ENCODE results near the gene RALA.

Gene RALA

GRCh38 chr7:39644170-39644569 is 20.8 kb downstream of the RALA start:
- Histone ChIP-seq H3K9ac (ENCODE audit: low read length) (no peak overlapping the region), H4K20me1 (ENCODE audit: low read depth, low read length) (peaks cover 22% of the 10 kb centered on the region), H3K9me3 (ENCODE audit: insufficient read depth, low read length) (no peaks in the 10 kb centered on the region), H3K27me3 (ENCODE audit: low read length) (no peaks in the 10 kb centered on the region), H3F3A (ENCODE audit: insufficient read depth) (no peaks in the 10 kb centered on the region), H2AFZ (ENCODE audit: low read depth, low read length, severe bottlenecking) (no peak overlapping the region), H3K4me3 (ENCODE audit: insufficient read depth, low read length, poor library complexity, severe bottlenecking) (no peak overlapping the region), H3K4me2 (ENCODE audit: low read depth, low read length, poor library complexity, severe bottlenecking) (no peak overlapping the region), H3K79me2 (ENCODE audit: insufficient read depth, low read length) (peaks cover 89% of the 10 kb centered on the region), H3K27ac (ENCODE audit: low read depth, low read length) (no peak overlapping the region), H3K9me2 (replicated peaks; ENCODE audit: insufficient read depth, low read length) (no peaks in the 10 kb centered on the region), H3K36me3 (ENCODE audit: low read length) (no peaks in the 10 kb centered on the region)
- no peak for TF ChIP-seq EZH2phosphoT487 (conservative IDR thresholded peaks at IDR 0.05; ENCODE audit: low read length)
- TF ChIP-seq CTCF (IDR thresholded peaks at IDR 0.05; ENCODE audit: insufficient read depth, low read length, poor library complexity, severe bottlenecking): no peak

- H3K9ac ChIP-seq (ENCODE audit: low read length): no peak overlapping the region
- H3K9me2 ChIP-seq (replicated peaks; ENCODE audit: insufficient read depth, low read length): no peaks in the 10 kb centered on the region
- H2AFZ ChIP-seq (ENCODE audit: low read depth, low read length, severe bottlenecking): no peak overlapping the region
- peaks cover 17% of the 10 kb centered on the region for H4K20me1 ChIP-seq (ENCODE audit: low read depth, low read length)
- H3K36me3 ChIP-seq (ENCODE audit: low read length): no peaks in the 10 kb centered on the region
- no peak overlapping the region for H3K27ac ChIP-seq (ENCODE audit: low read depth, low read length)
- H3K4me2 ChIP-seq (ENCODE audit: low read depth, low read length, poor library complexity, severe bottlenecking): no peak overlapping the region
- H3F3A ChIP-seq (ENCODE audit: insufficient read depth): no peaks in the 10 kb centered on the region
- no peaks in the 10 kb centered on the region for H3K27me3 ChIP-seq (ENCODE audit: low read length)
- H3K9me3 ChIP-seq (ENCODE audit: insufficient read depth, low read length): no peaks in the 10 kb centered on the region
- H3K4me3 ChIP-seq (ENCODE audit: insufficient read depth, low read length, poor library complexity, severe bottlenecking): no peak overlapping the region
- no peak for TF ChIP-seq EZH2phosphoT487 (conservative IDR thresholded peaks at IDR 0.05; ENCODE audit: low read length)
- TF ChIP-seq CTCF (IDR thresholded peaks at IDR 0.05; ENCODE audit: insufficient read depth, low read length, poor library complexity, severe bottlenecking): no peak
- H3K79me2 ChIP-seq (ENCODE audit: insufficient read depth, low read length): peaks cover 82% of the 10 kb centered on the region
Observed at GRCh38 chr7:39645482-39646407, 22.4 kb downstream of the RALA start.

GRCh38 chr7:39647816-39648215 is 24.4 kb downstream of the RALA start:
- Histone ChIP-seq H3K9me2 (replicated peaks; ENCODE audit: insufficient read depth, low read length) (no peaks in the 10 kb centered on the region), H3K27me3 (ENCODE audit: low read length) (no peaks in the 10 kb centered on the region), H3K36me3 (ENCODE audit: low read length) (no peaks in the 10 kb centered on the region), H2AFZ (ENCODE audit: low read depth, low read length, severe bottlenecking) (no peak overlapping the region), H3K4me2 (ENCODE audit: low read depth, low read length, poor library complexity, severe bottlenecking) (no peak overlapping the region), H3F3A (ENCODE audit: insufficient read depth) (no peaks in the 10 kb centered on the region), H3K9me3 (ENCODE audit: insufficient read depth, low read length) (no peaks in the 10 kb centered on the region), H4K20me1 (ENCODE audit: low read depth, low read length) (peaks cover 11% of the 10 kb centered on the region; the same call in 1 of the 2 replicates), H3K4me3 (ENCODE audit: insufficient read depth, low read length, poor library complexity, severe bottlenecking) (no peak overlapping the region), H3K27ac (ENCODE audit: low read depth, low read length) (no peak overlapping the region), H3K9ac (ENCODE audit: low read length) (no peak overlapping the region), H3K79me2 (ENCODE audit: insufficient read depth, low read length) (peaks cover 75% of the 10 kb centered on the region)
- TF ChIP-seq EZH2phosphoT487 (conservative IDR thresholded peaks at IDR 0.05; ENCODE audit: low read length) (no peak), CTCF (IDR thresholded peaks at IDR 0.05; ENCODE audit: insufficient read depth, low read length, poor library complexity, severe bottlenecking) (no peak)

Data from SU-DHL-6 (cell line).